Fibroblast of gingiva (primary cell): Measurements from ENCODE around the gene GPER1.

Source experiments
- DNase-seq: peaks from one replicate; pipeline ENCODE4 v3.0.0-alpha.2; 2011; ENCODE audit warnings: low read depth

Gene GPER1

DNA sequence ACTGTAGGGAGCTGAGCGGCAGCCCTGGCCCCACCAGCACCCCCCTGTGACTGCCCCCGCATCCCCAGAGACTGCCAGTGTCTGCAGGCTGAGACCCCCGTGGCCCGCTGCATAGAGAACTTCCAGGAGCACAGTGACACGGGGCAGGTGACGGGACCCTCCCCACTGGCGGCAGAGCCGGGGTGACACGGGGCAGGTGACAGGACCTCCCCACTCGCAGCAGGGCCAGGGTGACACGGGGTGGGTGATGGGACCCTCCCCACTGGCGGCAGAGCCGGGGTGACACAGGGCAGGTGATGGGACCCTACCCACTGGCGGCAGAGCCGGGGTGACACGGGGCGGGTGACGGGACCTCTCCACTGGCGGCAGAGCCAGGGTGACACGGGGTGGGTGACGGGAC is 2.3 kb downstream of the GPER1 start:
- no peak for DNase-seq

DNA sequence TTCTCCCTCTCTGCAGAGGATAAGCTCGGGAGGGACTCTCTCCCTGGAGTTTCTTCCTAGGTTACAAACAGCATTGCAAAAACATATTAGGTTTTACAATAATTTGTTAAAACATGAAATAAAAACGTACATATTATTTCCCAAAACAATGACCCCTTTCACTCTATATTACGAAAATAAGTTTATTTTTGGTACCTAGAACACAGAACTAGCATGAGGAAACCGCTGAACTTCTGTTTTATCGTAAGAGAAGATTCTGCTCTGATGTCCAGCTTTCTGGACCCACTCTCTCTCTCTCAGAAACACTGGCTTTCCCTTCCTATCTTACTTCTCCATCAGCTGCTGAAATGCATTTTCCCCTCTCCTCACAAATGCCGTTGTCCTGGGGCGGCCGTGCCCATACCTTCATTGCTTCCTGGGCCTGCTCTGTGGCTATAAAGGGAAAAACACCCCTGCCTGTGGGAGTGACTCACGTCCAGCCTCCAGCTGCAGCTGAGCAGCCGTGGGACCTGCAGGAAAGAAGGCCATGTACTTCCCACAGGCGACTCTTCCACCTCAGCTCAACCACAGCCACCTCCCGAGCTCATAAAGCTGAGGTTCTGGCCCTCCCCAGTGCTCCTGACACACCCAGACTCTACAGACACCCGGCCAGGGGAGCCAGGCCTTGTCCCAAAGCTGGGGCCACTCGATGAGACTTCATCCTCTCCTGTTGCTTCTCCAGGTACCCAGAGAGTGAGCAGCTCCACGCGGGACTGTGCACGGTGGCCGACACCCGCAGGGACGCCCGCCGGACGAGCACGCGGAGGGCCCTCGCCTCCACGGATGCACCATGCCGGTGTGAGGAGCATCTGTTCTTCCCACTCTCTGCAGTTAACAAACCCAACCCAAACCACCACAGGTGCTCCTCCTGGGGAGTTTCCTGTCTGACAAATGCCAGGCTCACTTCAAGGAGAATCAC is 3.1 kb downstream of the GPER1 start:
- no peak for DNase-seq

DNA sequence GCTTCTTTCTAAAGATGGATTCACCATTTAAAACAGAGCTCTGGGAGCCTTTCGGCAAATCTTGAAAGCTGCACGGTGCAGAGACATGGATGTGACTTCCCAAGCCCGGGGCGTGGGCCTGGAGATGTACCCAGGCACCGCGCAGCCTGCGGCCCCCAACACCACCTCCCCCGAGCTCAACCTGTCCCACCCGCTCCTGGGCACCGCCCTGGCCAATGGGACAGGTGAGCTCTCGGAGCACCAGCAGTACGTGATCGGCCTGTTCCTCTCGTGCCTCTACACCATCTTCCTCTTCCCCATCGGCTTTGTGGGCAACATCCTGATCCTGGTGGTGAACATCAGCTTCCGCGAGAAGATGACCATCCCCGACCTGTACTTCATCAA is 3.7 kb downstream of the GPER1 start:
- DNase-seq: no peak

DNA sequence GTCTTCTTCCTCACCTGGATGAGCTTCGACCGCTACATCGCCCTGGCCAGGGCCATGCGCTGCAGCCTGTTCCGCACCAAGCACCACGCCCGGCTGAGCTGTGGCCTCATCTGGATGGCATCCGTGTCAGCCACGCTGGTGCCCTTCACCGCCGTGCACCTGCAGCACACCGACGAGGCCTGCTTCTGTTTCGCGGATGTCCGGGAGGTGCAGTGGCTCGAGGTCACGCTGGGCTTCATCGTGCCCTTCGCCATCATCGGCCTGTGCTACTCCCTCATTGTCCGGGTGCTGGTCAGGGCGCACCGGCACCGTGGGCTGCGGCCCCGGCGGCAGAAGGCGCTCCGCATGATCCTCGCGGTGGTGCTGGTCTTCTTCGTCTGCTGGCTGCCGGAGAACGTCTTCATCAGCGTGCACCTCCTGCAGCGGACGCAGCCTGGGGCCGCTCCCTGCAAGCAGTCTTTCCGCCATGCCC is 4.3 kb downstream of the GPER1 start:
- no peak for DNase-seq

DNA sequence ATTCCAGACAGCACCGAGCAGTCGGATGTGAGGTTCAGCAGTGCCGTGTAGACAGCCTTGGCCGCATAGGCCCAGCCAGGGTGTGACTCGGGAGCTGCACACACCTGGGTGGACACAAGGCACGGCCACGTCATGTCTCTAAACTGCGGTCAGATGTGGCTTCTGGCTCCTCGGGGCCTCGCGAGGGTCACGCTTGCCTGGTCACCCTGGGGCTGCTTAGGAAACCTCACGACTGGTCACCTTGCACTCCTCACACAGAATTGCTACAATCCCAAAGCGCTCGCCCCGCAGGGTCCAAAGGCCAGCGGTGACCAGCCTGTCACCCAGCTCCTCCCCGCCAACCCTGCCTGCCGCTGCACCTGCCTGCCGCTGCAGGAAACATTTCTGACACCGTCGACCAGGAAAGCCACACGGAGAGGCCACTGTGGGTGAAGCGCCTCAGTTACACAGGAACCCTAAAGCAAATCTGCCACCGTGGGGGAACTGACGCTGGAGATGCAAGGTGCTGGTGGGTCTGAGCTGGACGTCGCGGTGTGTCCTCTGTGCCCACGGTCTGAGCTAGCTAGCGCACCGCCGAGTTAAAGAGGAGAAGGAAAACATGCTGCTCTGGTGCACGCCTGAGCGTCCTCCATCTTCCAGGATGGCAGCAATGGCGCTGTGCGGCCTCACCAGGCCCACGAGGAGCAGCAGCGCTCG is 5.0 kb downstream of the GPER1 start:
- DNase-seq: no peak

DNA sequence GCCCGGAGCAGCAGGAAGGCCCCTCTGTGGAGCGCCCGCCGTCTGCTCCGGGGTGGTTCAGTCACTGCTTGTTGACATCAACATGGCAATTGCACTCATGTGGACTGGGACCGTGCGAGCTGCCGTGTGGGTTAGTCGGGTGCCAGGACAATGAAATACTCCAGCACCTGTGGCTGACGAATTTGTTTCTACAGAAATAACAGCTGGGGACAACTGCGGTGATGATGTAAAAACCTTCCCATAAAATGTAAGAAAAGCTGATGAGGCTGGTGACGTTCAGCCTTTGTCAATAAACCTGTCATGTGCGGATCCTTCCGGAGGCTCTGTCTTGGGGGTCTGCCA is 5.6 kb downstream of the GPER1 start:
- DNase-seq: no peak

DNA sequence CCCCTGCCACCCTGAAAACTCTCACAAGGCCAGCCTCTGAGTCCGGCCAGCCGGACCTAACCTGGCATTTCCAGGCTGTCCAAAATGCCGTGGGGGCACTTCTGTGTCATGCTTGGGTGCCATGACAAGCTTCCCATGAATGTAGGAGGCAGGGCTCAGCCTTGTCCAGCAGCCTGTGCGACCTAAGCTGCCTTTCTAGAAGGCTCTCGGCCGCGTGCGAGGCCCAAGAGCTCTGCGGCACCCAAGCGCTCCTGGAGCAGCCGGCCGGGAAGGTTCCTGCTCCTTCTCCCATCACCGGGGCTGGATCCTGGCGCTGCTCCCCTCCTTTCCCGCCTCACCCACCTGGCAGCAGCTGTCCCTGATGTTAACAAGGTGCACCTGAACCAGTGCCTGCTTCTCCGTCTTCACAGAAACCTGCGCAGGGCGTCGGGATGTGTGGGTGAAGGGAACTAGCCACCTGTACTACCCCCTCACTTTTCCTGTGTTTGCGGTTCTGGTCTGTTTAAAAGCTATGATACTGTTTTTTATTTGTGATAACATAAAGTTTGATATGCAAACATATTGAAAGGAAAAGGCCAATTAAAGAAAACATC is 6.1 kb downstream of the GPER1 start:
- DNase-seq: no peak

DNA sequence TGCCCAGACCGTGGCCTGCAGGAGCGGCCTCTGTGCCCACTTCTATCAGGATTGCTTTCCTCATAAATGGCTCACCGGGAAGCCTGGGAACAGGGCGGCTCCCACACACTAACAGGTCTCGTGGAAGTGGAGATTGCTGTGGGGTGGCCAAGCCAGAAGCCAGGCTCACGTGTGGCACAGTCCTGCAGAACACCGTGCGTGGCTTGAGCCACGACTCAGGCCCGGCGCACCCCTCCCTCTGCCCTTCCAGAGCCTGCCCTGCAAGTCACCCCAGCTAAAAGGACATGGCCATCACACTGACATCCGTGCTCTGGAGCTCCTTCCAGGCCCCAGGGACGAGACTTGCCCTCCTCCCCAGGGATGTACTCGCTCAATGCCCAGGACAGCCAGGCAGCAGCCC is 7.0 kb downstream of the GPER1 start:
- no peak for DNase-seq

DNA sequence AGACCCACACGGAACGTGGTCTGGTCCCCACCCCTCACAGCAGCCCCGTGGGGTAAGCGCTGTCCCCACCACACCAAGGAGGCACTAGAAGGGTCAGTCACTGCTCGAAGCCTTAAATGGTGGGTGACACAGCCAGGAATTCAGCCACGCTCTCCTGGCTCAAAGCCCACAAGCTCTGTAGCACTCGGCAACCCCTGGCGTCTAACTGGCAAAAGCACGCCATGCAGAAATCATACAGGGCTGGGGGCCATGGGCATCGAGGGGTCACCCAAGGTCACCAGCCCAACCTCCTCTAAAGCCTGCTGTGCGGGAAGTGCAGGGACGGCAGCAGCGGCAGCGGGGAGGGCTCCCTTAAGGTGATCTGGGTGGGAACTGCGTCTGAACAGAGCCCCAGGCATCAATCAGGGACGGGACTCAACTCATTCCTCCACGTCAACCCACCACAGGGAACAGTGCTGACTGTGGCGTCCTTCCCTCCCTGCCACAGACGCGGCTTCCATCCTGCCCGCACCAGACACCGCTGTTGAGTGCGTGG is 7.8 kb downstream of the GPER1 start:
- DNase-seq: no peak

DNA sequence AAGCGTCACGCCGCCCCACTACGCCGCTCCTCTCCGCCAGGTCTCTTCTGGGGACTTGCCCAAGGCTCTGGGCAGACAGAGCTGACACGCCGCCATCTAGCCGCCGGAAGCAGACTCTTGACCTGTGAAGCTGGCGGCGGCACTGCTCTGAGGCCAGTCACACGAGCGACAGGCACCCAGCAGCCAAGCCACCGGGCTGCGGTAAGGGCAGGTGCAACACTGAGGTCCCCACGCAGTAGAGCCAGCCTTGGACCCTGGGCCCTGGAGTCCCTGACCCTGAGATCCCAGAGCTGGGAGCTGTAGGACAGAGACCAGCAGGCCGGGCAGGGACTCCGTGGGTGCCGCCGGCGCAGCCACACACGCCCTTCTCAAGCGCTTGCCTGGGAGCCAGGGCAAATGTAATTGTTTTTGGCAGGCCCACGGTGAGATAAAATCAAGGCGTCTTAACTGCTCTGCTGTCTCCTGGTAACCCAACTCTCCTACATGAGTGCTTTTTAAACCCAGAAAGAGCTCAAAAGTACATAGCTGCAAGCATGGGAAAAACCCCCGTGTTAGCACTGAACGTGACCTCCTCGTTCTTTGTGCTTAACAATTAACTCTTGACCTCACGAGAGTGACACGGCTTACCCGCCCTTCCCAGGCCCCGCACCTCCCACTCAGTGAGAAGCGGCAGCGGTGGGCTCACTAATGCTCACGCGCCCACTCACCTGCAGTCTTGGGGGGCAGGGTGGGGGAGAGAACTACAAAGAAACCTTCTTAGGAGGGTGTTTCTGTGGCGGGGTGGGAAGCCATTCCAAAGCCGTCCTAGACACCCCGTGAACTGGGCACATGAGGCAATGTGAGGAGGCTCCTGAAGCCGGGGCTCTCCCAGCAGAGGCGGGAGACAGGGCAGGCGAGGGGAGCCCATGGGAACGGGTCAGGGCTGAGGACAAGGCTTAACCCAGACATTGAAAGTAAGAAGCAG is 8.5 kb downstream of the GPER1 start:
- DNase-seq: no peak

DNA sequence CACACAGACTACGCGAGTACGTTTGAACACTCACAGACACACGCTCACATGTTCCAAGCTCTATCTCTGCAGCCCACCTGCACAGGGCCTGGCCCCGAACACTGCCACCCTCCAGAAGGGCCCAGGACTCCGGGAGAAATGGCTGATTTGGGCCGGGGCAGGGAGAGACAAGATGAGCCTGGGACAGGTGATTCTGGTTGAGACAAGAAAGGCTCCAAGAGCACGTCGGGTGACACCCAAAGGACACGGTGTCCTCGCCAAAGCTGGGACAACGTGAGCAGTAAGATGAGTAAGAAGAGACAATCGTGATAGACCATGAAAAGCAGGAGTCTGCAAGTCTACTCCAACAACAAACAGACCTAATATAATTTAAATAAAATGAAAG is 9.2 kb downstream of the GPER1 start:
- no peak for DNase-seq

DNA sequence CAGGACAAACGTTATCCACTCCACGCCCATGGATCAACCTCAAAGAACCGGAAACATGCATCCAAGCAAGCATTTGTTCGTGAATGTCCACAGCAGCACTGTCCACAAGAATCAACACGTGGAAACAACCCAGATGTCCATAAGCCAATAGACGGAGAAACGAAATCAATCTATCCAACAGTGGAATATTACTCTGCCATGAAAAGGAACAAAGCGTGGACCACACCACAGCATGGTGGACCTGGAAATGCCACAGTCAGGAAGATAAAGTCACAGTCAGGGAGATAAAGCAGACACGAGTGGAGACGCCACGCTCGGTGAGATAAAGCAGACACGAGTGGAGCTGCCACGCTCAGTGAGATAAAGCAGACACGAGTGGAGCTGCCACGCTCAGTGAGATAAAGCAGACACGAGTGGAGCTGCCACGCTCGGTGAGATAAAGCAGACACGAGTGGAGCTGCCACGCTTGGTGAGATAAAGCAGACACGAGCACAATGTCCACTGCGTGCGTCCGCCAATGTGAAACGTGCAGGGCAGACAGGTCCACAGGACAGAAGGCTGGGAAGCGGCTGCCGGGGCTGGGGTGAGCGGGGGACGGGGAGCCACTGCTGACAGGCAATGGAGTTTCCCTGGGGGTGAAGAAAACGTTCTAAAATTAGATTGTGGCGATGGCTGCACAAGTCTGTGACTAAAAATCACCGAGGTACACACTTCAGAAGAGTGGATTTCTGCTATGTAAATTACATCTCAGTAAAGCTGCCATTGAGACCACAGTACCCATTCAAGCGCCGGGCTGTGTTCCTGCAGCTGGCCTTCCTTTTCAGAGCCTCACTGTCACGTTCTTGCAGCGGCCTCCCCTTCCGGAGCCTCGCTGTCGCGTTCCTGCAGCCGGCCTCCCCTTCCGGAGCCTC is 10.6 kb downstream of the GPER1 start:
- no peak for DNase-seq

DNA sequence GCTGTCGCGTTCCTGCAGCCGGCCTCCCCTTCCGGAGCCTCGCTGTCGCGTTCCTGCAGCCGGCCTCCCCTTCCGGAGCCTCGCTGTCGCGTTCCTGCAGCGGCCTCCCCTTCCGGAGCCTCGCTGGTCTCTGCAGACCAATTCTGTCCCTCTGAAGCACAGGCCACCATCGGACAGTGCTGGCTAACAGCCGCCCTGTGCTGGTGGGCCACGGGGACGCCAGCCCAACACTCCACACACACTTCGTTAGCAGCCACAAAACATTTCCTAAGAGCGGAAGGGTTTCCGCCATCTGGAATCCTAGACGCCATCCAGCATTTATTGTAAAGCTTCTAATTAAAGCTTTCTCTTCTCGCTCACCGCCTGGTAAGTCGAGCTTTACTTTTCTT is 11.2 kb downstream of the GPER1 start:
- DNase-seq: no peak

DNA sequence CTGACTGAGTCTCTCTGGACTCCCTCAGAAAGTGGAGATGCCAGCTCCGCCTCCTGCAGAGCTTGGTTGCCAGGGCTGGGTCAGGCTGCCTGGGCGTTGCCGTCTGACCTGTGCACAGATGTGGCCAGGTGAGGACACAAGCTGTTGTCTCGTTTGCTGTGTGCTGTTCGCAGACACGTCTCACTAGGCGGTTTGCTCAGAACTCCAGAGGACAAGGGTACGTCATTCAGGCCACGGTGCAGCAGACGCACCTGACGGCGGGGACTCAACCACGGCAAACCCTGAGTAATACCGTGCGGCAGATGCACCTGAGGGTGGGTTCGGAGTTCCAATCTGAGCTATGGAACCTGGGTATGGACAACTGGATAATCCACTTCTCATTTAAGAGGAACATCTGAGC is 11.7 kb downstream of the GPER1 start:
- no peak for DNase-seq

DNA sequence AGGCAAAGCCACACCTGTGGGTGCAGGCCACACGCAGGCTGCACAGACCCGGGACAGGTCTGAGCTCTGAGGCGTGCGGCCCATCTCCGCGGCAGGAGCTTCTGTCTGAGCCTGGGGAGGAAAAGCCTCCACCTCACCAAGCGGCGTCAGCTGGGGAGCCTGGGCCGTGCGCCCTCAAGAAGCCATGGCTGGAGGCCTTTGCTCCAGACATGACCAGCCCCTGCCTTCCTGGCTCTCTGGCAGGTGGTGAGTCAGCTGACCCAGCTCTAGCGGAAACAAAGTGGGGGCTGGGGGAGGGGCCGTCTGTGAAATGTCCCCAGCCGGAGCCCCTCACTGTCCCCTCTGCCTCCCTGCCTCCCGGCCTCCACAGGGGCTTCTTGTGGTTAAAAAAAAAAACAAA is 12.5 kb downstream of the GPER1 start:
- no peak for DNase-seq

DNA sequence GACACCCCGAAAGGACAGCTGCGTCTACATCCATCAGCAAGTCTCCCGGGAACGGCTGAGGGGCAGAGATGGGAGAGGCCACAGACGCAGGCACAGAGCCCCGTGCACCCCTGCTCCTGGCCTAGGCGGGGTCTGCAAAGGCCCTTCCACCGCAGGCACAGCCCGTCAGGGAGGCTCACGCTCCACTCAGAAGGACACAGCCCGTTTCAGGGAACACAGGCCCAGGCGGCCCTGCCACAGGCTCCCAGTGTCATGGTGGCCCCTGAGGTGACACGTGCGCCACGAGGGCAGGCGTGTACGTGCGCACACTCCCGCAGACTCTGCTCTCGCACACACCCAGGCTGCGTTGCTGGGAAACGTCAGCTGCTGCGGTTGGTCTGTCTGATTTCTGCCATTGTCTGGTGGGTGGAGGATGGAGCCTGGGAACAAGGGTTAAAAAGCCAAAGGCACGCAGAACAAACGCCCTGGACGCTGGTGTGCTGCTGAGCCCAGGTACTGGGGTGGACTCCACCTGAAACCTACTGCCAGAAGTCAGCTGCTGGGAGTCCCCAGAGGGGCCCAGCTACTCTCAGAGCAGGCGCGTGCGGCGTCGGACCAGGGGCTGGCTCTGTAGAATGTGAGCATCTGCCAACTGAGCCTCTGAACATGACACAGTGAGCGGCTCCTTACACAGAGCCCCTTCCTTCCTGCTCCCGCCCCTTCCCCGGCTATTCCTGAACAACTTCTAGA is 13.1 kb downstream of the GPER1 start:
- no peak for DNase-seq

DNA sequence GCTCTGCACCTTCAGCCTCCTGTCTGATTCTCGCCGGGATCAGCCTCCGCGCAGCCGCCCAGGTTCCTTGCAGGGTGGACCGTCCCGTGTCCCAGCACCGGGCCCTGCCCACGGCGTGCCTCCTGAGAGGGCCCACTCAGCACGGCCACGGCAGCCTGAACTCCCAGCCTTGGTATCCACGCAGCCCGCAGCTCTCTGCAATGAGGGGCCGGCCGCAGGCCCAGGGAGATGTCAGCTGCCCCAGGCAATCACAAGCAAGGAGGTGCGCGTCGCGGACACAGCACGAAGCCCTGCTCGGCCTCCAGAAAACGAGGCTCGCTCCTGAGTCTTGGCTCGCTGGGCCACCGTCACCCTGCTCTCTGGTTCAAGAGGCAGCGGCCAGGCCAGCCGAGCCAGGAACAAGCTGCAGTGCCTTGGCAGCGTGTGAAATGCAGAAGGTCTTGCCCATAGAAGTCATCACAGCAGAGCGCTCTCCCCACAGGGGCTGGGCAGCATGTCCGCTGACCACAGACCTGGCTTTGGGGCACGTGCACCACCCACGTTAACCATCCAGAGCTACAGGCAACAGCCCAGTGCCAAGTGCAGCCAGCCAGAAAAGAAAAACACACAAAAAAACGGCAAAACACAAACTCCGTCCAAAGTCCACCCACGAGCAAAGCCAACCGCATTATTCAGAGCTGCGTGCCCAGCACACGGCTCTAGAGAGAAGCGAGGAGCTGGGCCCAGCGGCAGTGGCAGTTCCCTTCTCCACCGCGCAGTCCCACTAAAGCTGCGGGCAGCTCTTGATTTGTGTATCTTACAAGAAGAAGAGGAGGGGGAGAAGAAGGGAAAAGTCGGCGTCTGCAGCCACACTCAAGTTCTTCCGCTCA is 13.9 kb downstream of the GPER1 start:
- peak; percentile 44 for DNase-seq

DNA sequence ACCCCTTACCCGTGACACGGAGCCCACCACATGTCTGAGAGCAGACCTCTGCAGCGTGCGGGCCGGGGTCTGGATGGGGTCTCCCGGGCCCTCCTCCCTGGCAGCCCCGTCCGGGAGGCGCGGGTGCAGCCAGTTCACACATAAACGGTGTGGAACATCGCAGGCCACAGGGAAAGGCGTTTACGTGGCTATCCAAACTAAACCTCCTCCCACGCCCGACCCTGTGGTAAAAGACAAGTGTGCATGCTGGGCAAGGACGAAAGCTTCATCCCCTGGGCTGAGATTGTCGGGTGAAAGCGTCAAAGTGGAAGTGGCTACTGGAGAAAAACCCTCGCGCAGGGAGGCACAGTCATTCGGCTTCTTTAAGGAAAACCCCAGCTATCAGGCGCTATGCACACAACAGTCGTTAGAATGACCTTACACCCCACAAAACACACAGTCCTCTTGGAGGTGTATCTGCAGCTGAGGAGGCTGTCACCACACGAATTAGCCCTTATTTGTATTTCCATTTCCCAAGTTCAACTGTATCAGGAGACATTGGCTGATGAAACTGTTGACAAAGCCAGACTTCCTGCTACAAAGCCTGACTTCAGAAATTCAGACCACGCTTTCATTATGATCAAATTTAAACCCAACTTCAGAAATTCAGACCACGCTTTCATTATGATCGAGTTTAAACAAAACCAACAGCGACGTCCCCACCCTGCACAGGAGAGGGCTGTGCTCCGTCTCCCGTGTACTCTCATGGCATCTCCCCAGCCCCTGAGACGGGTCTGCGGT is 15.3 kb downstream of the GPER1 start:
- no peak for DNase-seq
